Common myeloid progenitor, CD34-positive (primary cell): Measurements from ENCODE around the gene HOXD8.

ENCODE experiments used
- CTCF ChIA-PET: fragments of 350-600 bp; sonication (Branson Sonifier 250); formaldehyde crosslinking; loops from one replicate; lab custom pipeline; 2021; ENCODE audit warnings: antibody characterized with exemption; lab: Charles Lee
- POLR2A ChIA-PET: fragments of 350-600 bp; sonication (Branson Sonifier 250); formaldehyde crosslinking; loops from one replicate; lab custom pipeline; 2021; ENCODE audit warnings: antibody characterized with exemption; lab: Charles Lee
- DNase-seq, 3 donors: peaks; one replicate each; pipeline versions ENCODE4 v3.0.0 to v3.0.0-alpha.2; 2013
- H3K27ac ChIP-seq, 2 experiments: 1 replicate in 1 of 2; 2 replicates in 1 of 2; pipeline ENCODE4 v1.7.0; 2013; ENCODE audit warnings: inconsistent platforms in 2 of 2, low read length in 2 of 2, mild to moderate bottlenecking in 2 of 2, low read depth in 1 of 2, moderate library complexity in 1 of 2; ENCODE audit not compliant: severe bottlenecking in 2 of 2, insufficient read depth in 1 of 2, poor library complexity in 1 of 2
- H3K27me3 ChIP-seq, 5 experiments: replicated peaks in 2 of 5; 1 replicate in 3 of 5; 2 replicates in 2 of 5; pipeline versions ENCODE4 v1.6.1 to v1.7.0; 2013; ENCODE audit warnings: low read length in 4 of 5, mild to moderate bottlenecking in 2 of 5, moderate library complexity in 2 of 5, inconsistent platforms in 1 of 5; ENCODE audit not compliant: insufficient read depth in 5 of 5, control insufficient read depth in 4 of 5
- H3K36me3 ChIP-seq, 4 experiments: 1 replicate in 2 of 4; 2 replicates in 2 of 4; pipeline versions ENCODE4 v1.6.1 to v1.7.0; 2013; ENCODE audit warnings: low read length in 3 of 4, control low read depth in 1 of 4, mild to moderate bottlenecking in 1 of 4; ENCODE audit not compliant: control insufficient read depth in 4 of 4, insufficient read depth in 4 of 4
- H3K4me1 ChIP-seq, 4 experiments: 1 replicate in 3 of 4; 2 replicates in 1 of 4; pipeline versions ENCODE4 v1.6.1 to v1.7.1; 2013; ENCODE audit warnings: low read length in 3 of 4, mild to moderate bottlenecking in 3 of 4, control low read depth in 1 of 4, inconsistent platforms in 1 of 4, moderate library complexity in 1 of 4; ENCODE audit not compliant: control insufficient read depth in 4 of 4, insufficient read depth in 4 of 4; ENCODE audit errors: control extremely low read depth in 1 of 4
- H3K4me3 ChIP-seq, 7 experiments: 1 replicate in 4 of 7; 2 replicates in 3 of 7; pipeline versions ENCODE4 v1.5.1 to v1.7.0; 2013; ENCODE audit warnings: mild to moderate bottlenecking in 7 of 7, low read length in 6 of 7, moderate library complexity in 6 of 7, inconsistent platforms in 2 of 7, low read depth in 2 of 7, control low read depth in 1 of 7; ENCODE audit not compliant: insufficient read depth in 4 of 7, control insufficient read depth in 1 of 7; ENCODE audit errors: extremely low read depth in 1 of 7
- H3K9me3 ChIP-seq, 5 experiments: 1 replicate in 4 of 5; 2 replicates in 1 of 5; pipeline versions ENCODE4 v1.6.1 to v1.7.1; 2013; ENCODE audit warnings: low read length in 4 of 5, mild to moderate bottlenecking in 2 of 5, inconsistent platforms in 1 of 5, low read depth in 1 of 5, moderate library complexity in 1 of 5; ENCODE audit not compliant: control insufficient read depth in 4 of 5, insufficient read depth in 2 of 5; ENCODE audit errors: control extremely low read depth in 1 of 5
- WGBS: methylation state at CpG from one replicate; pipeline ENCODE4 v1.1.5; 2013; ENCODE audit not compliant: insufficient coverage; 5-methylcytosine and 5-hydroxymethylcytosine counted together

The HOXD8 gene

DNA sequence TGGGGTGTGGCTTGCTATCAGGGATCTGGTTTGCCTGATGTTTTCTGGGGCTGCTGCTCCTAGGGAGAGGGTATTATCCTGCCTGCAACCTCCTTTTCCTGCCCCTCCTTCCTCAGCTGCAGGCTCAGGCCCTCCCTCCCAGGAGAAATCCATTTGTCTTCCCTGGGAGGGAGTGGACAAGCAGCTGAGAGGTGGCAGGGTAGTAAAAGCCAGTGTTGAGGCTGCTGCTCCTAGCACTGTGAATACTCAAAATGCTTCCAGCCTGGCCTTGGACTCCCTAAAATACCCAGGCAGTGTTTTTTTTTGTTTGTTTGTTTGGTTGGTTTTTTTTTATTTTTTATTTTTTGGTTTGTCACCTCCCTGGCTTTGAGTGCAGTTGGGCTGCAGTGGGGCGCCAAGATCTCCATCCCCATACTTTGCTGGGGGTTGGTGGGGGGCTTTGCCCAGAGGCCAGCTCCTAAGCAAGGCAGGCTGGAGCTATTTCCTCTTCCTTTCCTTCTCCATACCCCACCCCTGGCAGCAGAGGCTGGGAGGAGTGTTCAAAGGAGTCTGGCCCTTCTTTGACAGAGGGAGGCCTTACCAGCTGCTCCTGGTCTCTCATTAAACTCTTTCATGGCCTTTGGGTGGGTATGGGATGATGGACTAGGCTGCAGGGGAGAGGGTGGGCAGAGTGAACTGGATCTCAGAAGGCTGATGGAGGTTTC, 41.2 kb downstream of the HOXD8 start:
- peaks cover 28 to 98% (median 73%) of the 10 kb centered on the region in 5 experiments for H3K27me3 ChIP-seq
- H3K9me3 ChIP-seq, result peaks cover 0 to 4% (median 0%) of the 10 kb centered on the region in 5 experiments
- CTCF ChIA-PET, result interaction anchor here (1.0 to 1.7 kb wide), 3 partner anchors 8 to 60 kb away, joined by 3 to 6 read pairs (median 4); no protein-coding TSS in a partner anchor
- H3K4me3 ChIP-seq, result no peak overlapping the region
- no peaks in the 10 kb centered on the region for H3K36me3 ChIP-seq
- WGBS, result no CpG with 5 or more reads among the region's 1 CpG
- POLR2A ChIA-PET, result no interaction called here
- no peak for DNase-seq
- H3K27ac ChIP-seq, result no peak overlapping the region
- peaks cover 0 to 5% (median 0%) of the 10 kb centered on the region in 4 experiments for H3K4me1 ChIP-seq

DNA sequence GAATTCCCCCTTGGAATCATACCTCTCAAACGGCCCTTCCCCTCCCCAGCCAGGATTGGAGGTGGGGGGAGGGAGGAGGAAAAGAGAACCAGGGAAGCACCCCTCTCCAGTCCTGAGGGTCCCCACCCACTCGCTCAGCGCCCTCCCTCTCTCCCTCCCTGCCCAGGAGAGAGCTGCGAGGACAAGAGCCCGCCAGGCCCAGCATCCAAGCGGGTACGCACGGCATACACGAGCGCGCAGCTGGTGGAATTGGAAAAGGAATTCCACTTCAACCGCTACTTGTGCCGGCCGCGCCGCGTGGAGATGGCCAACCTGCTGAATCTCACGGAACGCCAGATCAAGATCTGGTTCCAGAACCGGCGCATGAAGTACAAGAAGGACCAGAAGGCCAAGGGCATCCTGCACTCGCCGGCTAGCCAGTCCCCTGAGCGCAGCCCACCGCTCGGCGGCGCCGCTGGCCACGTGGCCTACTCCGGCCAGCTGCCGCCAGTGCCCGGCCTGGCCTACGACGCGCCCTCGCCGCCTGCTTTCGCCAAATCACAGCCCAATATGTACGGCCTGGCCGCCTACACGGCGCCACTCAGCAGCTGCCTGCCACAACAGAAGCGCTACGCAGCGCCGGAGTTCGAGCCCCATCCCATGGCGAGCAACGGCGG, 42.0 kb downstream of the HOXD8 start:
- CTCF ChIA-PET, result interaction anchor here (1.7 kb wide), 1 partner anchor 9 kb away, joined by 6 read pairs; no protein-coding TSS in a partner anchor
- DNase-seq, result no peak
- Histone ChIP-seq H3K27me3 (peaks cover 33 to 98% (median 71%) of the 10 kb centered on the region in 5 experiments), H3K9me3 (peaks cover 0 to 4% (median 0%) of the 10 kb centered on the region in 5 experiments), H3K4me3 (no peak overlapping the region), H3K27ac (no peak overlapping the region), H3K36me3 (no peaks in the 10 kb centered on the region), H3K4me1 (peaks cover 0 to 5% (median 0%) of the 10 kb centered on the region in 4 experiments)
- POLR2A ChIA-PET, result no interaction called here
- WGBS, result 9% methylated on average over 49 of the region's 51 CpGs

DNA sequence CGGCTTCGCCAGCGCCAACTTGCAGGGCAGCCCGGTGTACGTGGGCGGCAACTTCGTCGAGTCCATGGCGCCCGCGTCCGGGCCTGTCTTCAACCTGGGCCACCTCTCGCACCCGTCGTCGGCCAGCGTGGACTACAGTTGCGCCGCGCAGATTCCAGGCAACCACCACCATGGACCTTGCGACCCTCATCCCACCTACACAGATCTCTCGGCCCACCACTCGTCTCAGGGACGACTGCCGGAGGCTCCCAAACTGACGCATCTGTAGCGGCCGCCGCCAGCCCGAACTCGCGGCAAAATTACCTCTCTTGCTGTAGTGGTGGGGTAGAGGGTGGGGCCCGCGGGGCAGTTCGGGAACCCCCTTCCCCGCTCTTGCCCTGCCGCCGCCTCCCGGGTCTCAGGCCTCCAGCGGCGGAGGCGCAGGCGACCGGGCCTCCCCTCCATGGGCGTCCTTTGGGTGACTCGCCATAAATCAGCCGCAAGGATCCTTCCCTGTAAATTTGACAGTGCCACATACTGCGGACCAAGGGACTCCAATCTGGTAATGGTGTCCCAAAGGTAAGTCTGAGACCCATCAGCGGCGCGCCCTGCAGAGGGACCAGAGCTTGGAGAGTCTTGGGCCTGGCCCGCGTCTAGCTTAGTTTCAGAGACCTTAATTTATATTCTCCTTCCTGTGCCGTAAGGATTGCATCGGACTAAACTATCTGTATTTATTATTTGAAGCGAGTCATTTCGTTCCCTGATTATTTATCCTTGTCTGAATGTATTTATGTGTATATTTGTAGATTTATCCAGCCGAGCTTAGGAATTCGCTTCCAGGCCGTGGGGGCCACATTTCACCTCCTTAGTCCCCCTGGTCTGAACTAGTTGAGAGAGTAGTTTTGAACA, 42.7 kb downstream of the HOXD8 start:
- ChIA-PET CTCF (interaction anchor here (0.8 to 1.7 kb wide), 3 partner anchors 10 to 87 kb away, joined by 3 to 6 read pairs (median 4); no protein-coding TSS in a partner anchor), POLR2A (no interaction called here)
- peaks cover 34 to 98% (median 67%) of the 10 kb centered on the region in 5 experiments for H3K27me3 ChIP-seq
- DNase-seq, result no peak
- peaks cover 0 to 5% (median 0%) of the 10 kb centered on the region in 4 experiments for H3K4me1 ChIP-seq
- no peak overlapping the region for H3K4me3 ChIP-seq
- no peak overlapping the region for H3K27ac ChIP-seq
- 9% methylated on average over 49 of the region's 60 CpGs for WGBS
- peaks cover 0 to 4% (median 0%) of the 10 kb centered on the region in 5 experiments for H3K9me3 ChIP-seq
- H3K36me3 ChIP-seq, result no peaks in the 10 kb centered on the region

DNA sequence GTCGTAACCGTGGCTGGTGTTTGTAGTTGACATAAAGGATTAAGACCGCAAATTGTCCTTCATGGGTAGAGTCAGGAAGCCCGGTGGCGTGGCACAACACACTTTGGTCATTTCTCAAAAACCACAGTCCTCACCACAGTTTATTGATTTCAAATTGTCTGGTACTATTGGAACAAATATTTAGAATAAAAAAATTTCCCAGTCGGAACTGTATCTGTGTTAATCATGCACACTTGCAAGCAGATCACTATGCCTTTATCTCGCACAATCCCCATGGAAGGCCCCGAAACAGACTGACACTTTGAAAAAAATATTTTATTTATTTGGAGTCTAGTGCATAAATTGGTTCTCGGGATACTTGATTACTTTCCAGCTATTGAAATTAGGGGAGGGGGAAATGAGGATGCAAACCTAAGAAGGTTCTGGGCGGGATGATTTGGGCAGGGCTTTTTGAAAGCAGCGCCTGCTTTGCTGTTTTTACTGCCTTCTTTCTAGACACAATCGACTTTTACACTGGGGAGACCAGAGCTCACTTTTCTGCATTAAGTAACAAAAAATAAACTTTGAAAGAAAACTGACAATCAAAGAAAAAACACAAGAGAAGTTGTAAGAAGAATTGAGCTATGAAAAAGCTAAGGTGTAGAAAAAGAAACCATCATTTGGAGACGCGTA, 43.5 kb downstream of the HOXD8 start:
- CTCF ChIA-PET, result interaction anchor here (0.8 to 1.2 kb wide), 3 partner anchors 13 to 88 kb away, joined by 3 to 4 read pairs (median 3); no protein-coding TSS in a partner anchor

DNA sequence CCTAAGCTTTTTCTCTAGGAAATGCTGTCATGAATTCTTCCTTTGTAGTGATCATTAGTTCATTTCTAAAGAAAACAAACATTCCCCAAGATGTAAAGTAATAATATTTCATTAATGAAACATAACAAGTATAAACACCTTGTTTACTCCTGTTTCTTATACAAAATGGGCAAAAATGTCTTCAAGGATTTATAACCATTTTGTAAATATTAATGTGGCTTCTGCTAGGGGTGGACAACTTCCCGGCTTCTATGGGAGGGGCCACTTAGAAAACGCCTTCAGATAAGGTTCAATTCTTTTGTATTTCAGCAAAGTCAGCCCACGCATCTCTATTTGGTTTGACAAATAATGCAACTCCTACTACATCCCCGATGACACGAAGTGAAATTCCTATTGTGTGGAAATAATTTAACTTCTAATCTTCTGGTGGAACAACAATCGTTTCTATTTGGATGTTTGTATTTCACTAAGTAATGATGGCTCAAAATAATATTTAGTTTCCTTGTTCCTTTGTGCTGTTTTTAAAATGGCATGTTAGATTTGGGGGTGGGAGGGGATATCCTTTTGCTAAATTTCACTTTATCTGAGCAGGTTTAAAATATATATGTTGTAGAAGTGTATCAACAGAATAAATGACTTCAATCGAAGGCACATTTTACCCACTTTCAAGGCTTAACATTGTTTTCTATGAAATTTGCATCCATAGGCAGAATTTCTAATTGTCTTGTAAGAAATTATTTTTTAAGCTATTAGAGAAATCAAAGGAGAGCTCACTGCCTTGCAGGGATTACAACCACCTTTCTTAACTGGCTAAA, 44.3 kb downstream of the HOXD8 start:
- Histone ChIP-seq H3K36me3 (no peaks in the 10 kb centered on the region), H3K9me3 (no peaks in the 10 kb centered on the region), H3K27ac (no peak overlapping the region), H3K27me3 (peaks cover 31 to 100% (median 68%) of the 10 kb centered on the region in 5 experiments), H3K4me1 (peaks cover 0 to 18% (median 10%) of the 10 kb centered on the region in 4 experiments), H3K4me3 (no peak overlapping the region)
- ChIA-PET POLR2A (no interaction called here), CTCF (interaction anchor here (0.6 to 3.5 kb wide), 5 partner anchors 8 to 281 kb away, joined by 3 to 14 read pairs (median 4); no protein-coding TSS in a partner anchor)
- DNase-seq, result no peak
- 0% methylated on average over 1 of the region's 7 CpGs for WGBS

More for the DNA sequence above, 43.5 kb downstream of the HOXD8 start:
- no peaks in the 10 kb centered on the region for H3K36me3 ChIP-seq
- DNase-seq, result no peak
- POLR2A ChIA-PET, result no interaction called here
- H3K4me1 ChIP-seq, result peaks cover 0 to 11% (median 4%) of the 10 kb centered on the region in 4 experiments
- 17% methylated on average over 1 of the region's 14 CpGs for WGBS
- peaks cover 0 to under 1% (median 0%) of the 10 kb centered on the region in 5 experiments for H3K9me3 ChIP-seq
- H3K4me3 ChIP-seq, result no peak overlapping the region
- no peak overlapping the region for H3K27ac ChIP-seq
- peaks cover 31 to 98% (median 68%) of the 10 kb centered on the region in 5 experiments for H3K27me3 ChIP-seq
